ENCODE data around the gene ORM2. TPM values are rescaled to one million over a fixed set of nuclear protein-coding genes. Genes with fewer than 3 reads are reported as not detected.
"Not testable (repeated sequence)": the region's sequence is repeated elsewhere in the genome, so short reads cannot be mapped to it uniquely, and the experiment has no call there.

ORM2 gene
- total RNA-seq, 1 experiment from 2014 or later = not detected

- H3K4me3 ChIP-seq (ENCODE audit: low read length); H2AFZ ChIP-seq (ENCODE audit: low read length); H3K27ac ChIP-seq (ENCODE audit: low read length); H3K9me2 ChIP-seq (replicated peaks; ENCODE audit: insufficient read depth, low read length); H3K4me1 ChIP-seq (ENCODE audit: low read length); H3K27me3 ChIP-seq (ENCODE audit: low read length); H3K4me2 ChIP-seq (ENCODE audit: low read depth, low read length, poor library complexity, severe bottlenecking); H3K9me3 ChIP-seq (ENCODE audit: low read length); H4K20me1 ChIP-seq (ENCODE audit: insufficient read depth, low read depth, low read length); H3K36me3 ChIP-seq (ENCODE audit: insufficient read depth, low read length); H3K79me2 ChIP-seq (ENCODE audit: low read length); H3K9ac ChIP-seq (ENCODE audit: low read length); DNase-seq: not testable (repeated sequence)
Measured at GRCh38 chr9:114328937-114329624, 588 bp upstream of the ORM2 start.

DNA sequence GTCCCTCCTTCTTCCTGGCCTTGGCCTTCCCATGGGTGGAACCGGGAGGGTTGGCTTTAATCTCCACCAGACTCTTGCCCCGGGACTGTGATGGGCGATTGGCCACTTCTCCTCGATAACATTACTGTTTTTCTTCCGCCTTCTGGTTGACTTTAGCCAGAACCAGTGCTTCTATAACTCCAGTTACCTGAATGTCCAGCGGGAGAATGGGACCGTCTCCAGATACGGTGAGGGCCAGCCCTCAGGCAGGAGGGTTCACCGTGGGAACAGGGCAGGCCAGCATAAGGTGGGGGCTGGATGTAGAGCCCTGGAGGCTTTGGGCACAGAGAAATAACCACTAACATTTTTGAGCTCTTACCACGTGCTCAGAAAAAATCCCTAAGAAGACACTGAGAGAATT lies 967 bp downstream of the ORM2 start:
- no peaks in the 10 kb centered on the region for H3K9me2 ChIP-seq (replicated peaks; ENCODE audit: insufficient read depth, low read length)
- H3K27me3 ChIP-seq (ENCODE audit: low read length) = no peaks in the 10 kb centered on the region
- no peak overlapping the region for H3K9ac ChIP-seq (ENCODE audit: low read length)
- H2AFZ ChIP-seq (ENCODE audit: low read length) = no peak overlapping the region
- H3K4me2 ChIP-seq (ENCODE audit: low read depth, low read length, poor library complexity, severe bottlenecking) = no peak overlapping the region
- no peak overlapping the region for H3K27ac ChIP-seq (ENCODE audit: low read length)
- H3K36me3 ChIP-seq (ENCODE audit: insufficient read depth, low read length) = peaks cover 11% of the 10 kb centered on the region
- H3K4me3 ChIP-seq (ENCODE audit: low read length) = no peak overlapping the region
- no peaks in the 10 kb centered on the region for H4K20me1 ChIP-seq (ENCODE audit: insufficient read depth, low read depth, low read length)
- no peaks in the 10 kb centered on the region for H3K9me3 ChIP-seq (ENCODE audit: low read length)
- no peaks in the 10 kb centered on the region for H3K4me1 ChIP-seq (ENCODE audit: low read length)
- DNase-seq = no peak
- no peaks in the 10 kb centered on the region for H3K79me2 ChIP-seq (ENCODE audit: low read length)

GRCh38 chr9:114331229-114332195 lies 1.8 kb downstream of the ORM2 start:
- not testable (repeated sequence) for H3K27me3 ChIP-seq (ENCODE audit: low read length); H3K27ac ChIP-seq (ENCODE audit: low read length); H3K79me2 ChIP-seq (ENCODE audit: low read length); H3K4me1 ChIP-seq (ENCODE audit: low read length); H3K9me3 ChIP-seq (ENCODE audit: low read length); H3K9me2 ChIP-seq (replicated peaks; ENCODE audit: insufficient read depth, low read length); H3K9ac ChIP-seq (ENCODE audit: low read length); H3K4me3 ChIP-seq (ENCODE audit: low read length); H2AFZ ChIP-seq (ENCODE audit: low read length); DNase-seq; H4K20me1 ChIP-seq (ENCODE audit: insufficient read depth, low read depth, low read length); H3K4me2 ChIP-seq (ENCODE audit: low read depth, low read length, poor library complexity, severe bottlenecking)
- H3K36me3 ChIP-seq (ENCODE audit: insufficient read depth, low read length) = peaks cover 20% of the 10 kb centered on the region

DNA sequence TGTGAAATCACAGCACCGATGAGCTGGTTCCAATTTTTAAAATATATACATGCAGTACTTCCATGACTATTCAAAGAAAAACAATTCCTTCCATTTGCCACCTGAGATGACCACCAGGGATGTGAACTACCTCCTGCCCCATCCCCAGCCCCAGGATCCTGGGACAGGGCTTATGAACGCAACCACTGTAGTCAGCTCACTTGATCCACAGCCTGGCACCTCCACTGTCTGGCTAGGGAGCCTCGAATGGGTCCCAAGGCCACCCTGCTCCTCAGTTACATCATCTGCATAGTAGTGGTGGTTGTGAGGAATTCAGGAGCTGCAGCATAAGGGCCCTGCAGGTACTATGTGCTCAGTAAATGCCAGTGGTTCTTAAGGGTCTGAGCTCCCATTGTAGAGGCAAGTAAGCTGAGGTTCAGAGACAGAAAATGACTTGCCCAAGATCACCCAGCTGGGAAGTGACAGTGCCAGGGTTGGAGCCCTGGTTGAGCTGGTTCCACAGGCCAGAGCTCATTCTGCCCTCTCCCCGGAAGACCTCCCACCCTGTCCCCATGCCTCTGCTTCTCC lies 2.9 kb downstream of the ORM2 start:
- not testable (repeated sequence) for DNase-seq; H3K9me3 ChIP-seq (ENCODE audit: low read length); H3K9ac ChIP-seq (ENCODE audit: low read length); H3K79me2 ChIP-seq (ENCODE audit: low read length); H2AFZ ChIP-seq (ENCODE audit: low read length); H3K27me3 ChIP-seq (ENCODE audit: low read length); H3K4me1 ChIP-seq (ENCODE audit: low read length); H3K27ac ChIP-seq (ENCODE audit: low read length); H3K9me2 ChIP-seq (replicated peaks; ENCODE audit: insufficient read depth, low read length); H4K20me1 ChIP-seq (ENCODE audit: insufficient read depth, low read depth, low read length); H3K4me2 ChIP-seq (ENCODE audit: low read depth, low read length, poor library complexity, severe bottlenecking); H3K4me3 ChIP-seq (ENCODE audit: low read length)
- peaks cover 28% of the 10 kb centered on the region for H3K36me3 ChIP-seq (ENCODE audit: insufficient read depth, low read length)

GRCh38 chr9:114333718-114334117 lies 4.0 kb downstream of the ORM2 start:
- H2AFZ ChIP-seq (ENCODE audit: low read length); H3K9me3 ChIP-seq (ENCODE audit: low read length); H3K4me3 ChIP-seq (ENCODE audit: low read length); H3K79me2 ChIP-seq (ENCODE audit: low read length); H3K4me1 ChIP-seq (ENCODE audit: low read length); H3K9me2 ChIP-seq (replicated peaks; ENCODE audit: insufficient read depth, low read length); H3K27ac ChIP-seq (ENCODE audit: low read length); H3K4me2 ChIP-seq (ENCODE audit: low read depth, low read length, poor library complexity, severe bottlenecking); H3K27me3 ChIP-seq (ENCODE audit: low read length); DNase-seq; H4K20me1 ChIP-seq (ENCODE audit: insufficient read depth, low read depth, low read length); H3K9ac ChIP-seq (ENCODE audit: low read length): not testable (repeated sequence)
- peaks cover 38% of the 10 kb centered on the region for H3K36me3 ChIP-seq (ENCODE audit: insufficient read depth, low read length)

DNA sequence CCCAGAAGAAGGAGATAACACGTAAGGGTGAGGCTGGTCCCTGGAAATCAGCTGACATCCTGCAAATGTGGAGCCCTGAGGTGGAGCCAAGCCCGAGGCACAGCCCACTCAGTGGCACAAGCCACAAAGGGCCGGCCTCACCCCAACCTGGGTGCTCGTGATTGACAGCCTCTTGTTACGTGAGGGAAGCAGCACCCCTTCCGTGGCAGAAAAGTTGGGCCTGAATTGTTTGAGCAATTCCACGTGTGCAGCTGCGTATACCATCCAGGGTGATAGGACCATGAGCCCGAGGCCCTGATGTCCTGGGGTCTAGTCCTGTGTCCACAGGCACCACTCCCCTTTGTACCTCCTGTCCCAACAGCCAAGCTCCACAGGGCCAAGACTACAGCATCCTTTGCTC lies 4.8 kb downstream of the ORM2 start:
- H3K36me3 ChIP-seq (ENCODE audit: insufficient read depth, low read length) = peaks cover 44% of the 10 kb centered on the region
- no peak overlapping the region for H3K4me2 ChIP-seq (ENCODE audit: low read depth, low read length, poor library complexity, severe bottlenecking)
- H4K20me1 ChIP-seq (ENCODE audit: insufficient read depth, low read depth, low read length) = 0 out of 2 replicates have a peak, but pooled peaks cover 6% of the 10 kb centered on the region
- no peaks in the 10 kb centered on the region for H3K9me2 ChIP-seq (replicated peaks; ENCODE audit: insufficient read depth, low read length)
- no peaks in the 10 kb centered on the region for H3K79me2 ChIP-seq (ENCODE audit: low read length)
- H3K9ac ChIP-seq (ENCODE audit: low read length) = no peak overlapping the region
- H3K9me3 ChIP-seq (ENCODE audit: low read length) = no peaks in the 10 kb centered on the region
- no peaks in the 10 kb centered on the region for H3K27me3 ChIP-seq (ENCODE audit: low read length)
- DNase-seq = no peak
- no peak overlapping the region for H3K4me3 ChIP-seq (ENCODE audit: low read length)
- no peak overlapping the region for H3K27ac ChIP-seq (ENCODE audit: low read length)
- no peaks in the 10 kb centered on the region for H3K4me1 ChIP-seq (ENCODE audit: low read length)
- H2AFZ ChIP-seq (ENCODE audit: low read length) = no peak overlapping the region

- no peak overlapping the region for H3K4me3 ChIP-seq (ENCODE audit: low read length)
- no peak for DNase-seq
- no peaks in the 10 kb centered on the region for H3K4me1 ChIP-seq (ENCODE audit: low read length)
- no peaks in the 10 kb centered on the region for H3K9me2 ChIP-seq (replicated peaks; ENCODE audit: insufficient read depth, low read length)
- no peak overlapping the region for H3K9ac ChIP-seq (ENCODE audit: low read length)
- H3K9me3 ChIP-seq (ENCODE audit: low read length) = no peaks in the 10 kb centered on the region
- 0 out of 2 replicates have a peak, but pooled peaks cover 6% of the 10 kb centered on the region for H4K20me1 ChIP-seq (ENCODE audit: insufficient read depth, low read depth, low read length)
- no peak overlapping the region for H3K27ac ChIP-seq (ENCODE audit: low read length)
- H3K36me3 ChIP-seq (ENCODE audit: insufficient read depth, low read length) = peaks cover 53% of the 10 kb centered on the region
- no peak overlapping the region for H2AFZ ChIP-seq (ENCODE audit: low read length)
- no peaks in the 10 kb centered on the region for H3K79me2 ChIP-seq (ENCODE audit: low read length)
- H3K4me2 ChIP-seq (ENCODE audit: low read depth, low read length, poor library complexity, severe bottlenecking) = no peak overlapping the region
- no peaks in the 10 kb centered on the region for H3K27me3 ChIP-seq (ENCODE audit: low read length)
Measured at GRCh38 chr9:114335745-114336144, 6.1 kb downstream of the ORM2 start.

DNA sequence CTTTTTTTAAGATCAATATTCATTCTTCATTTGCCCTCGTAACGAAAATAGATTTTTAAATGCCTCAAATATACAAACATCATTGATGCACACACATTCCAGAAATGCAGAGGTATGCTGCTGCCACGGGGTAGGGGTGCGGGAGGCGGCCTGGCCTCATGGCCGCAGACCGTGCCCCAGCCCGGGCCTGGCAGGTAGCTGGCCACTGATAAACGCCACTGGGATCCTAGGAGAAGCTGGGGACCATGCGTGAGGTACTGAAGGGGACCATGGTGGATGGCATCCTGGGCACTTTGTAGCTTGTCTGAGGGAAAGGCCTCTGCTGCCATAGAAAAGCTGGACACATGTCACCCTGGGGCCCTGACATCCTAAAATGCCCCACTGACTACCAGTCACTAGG lies 6.5 kb downstream of the ORM2 start:
- Histone ChIP-seq H3K27me3 (ENCODE audit: low read length) (no peaks in the 10 kb centered on the region), H3K4me2 (ENCODE audit: low read depth, low read length, poor library complexity, severe bottlenecking) (no peak overlapping the region), H3K9me3 (ENCODE audit: low read length) (no peaks in the 10 kb centered on the region), H3K79me2 (ENCODE audit: low read length) (no peaks in the 10 kb centered on the region), H2AFZ (ENCODE audit: low read length) (no peak overlapping the region), H3K27ac (ENCODE audit: low read length) (no peak overlapping the region), H3K9me2 (replicated peaks; ENCODE audit: insufficient read depth, low read length) (no peaks in the 10 kb centered on the region), H3K4me3 (ENCODE audit: low read length) (no peak overlapping the region), H3K4me1 (ENCODE audit: low read length) (no peaks in the 10 kb centered on the region), H4K20me1 (ENCODE audit: insufficient read depth, low read depth, low read length) (0 out of 2 replicates have a peak, but pooled peaks cover 6% of the 10 kb centered on the region), H3K9ac (ENCODE audit: low read length) (no peak overlapping the region), H3K36me3 (ENCODE audit: insufficient read depth, low read length) (peaks cover 57% of the 10 kb centered on the region)
- no peak for DNase-seq
